Measurements from ENCODE around the gene FTSJ1. TPM values are rescaled to one million over a fixed set of nuclear protein-coding genes. Genes with fewer than 3 reads are reported as not detected.
"Not testable (repeated sequence)": the region's sequence is repeated elsewhere in the genome, so short reads cannot be mapped to it uniquely, and the experiment has no call there.

Gene FTSJ1
- total RNA-seq, 1 donor from 2014 or later: 42.7 TPM

GRCh38 chrX:48523682-48524081, 47.7 kb downstream of the FTSJ1 start:
- no peak for DNase-seq (ENCODE audit: low spot score)

GRCh38 chrX:48525853-48526252, 49.9 kb downstream of the FTSJ1 start:
- not testable (repeated sequence) for DNase-seq (ENCODE audit: low spot score)

- DNase-seq (ENCODE audit: low spot score): no peak
Observed at GRCh38 chrX:48530736-48531135, 54.7 kb downstream of the FTSJ1 start.

- DNase-seq (ENCODE audit: low spot score): no peak
Observed at GRCh38 chrX:48531358-48531959, 55.5 kb downstream of the FTSJ1 start.

GRCh38 chrX:48532161-48532560, 56.2 kb downstream of the FTSJ1 start:
- no peak for DNase-seq (ENCODE audit: low spot score)

- DNase-seq (ENCODE audit: low spot score): no peak
Observed at GRCh38 chrX:48533165-48533564, 57.2 kb downstream of the FTSJ1 start.

Other genes starting within 250 kb of the FTSJ1 start
- gene SSX1, start 220.8 kb upstream of the FTSJ1 start, total RNA-seq: not detected
- gene SSX3, start 119.5 kb upstream of the FTSJ1 start, total RNA-seq: not detected
- gene SSX4, start 92.7 kb upstream of the FTSJ1 start, total RNA-seq: not detected
- gene SSX4B, start 64.2 kb upstream of the FTSJ1 start, total RNA-seq: not detected
- 25.3 TPM for gene SLC38A5, start 5.9 kb upstream of the FTSJ1 start, total RNA-seq
- 12.7 TPM for gene PORCN, start 32.8 kb downstream of the FTSJ1 start, total RNA-seq
- gene EBP, start 45.6 kb downstream of the FTSJ1 start, total RNA-seq: 60.0 TPM
- gene TBC1D25, start 63.5 kb downstream of the FTSJ1 start, total RNA-seq: 12.2 TPM
- 364 TPM for gene RBM3, start 98.3 kb downstream of the FTSJ1 start, total RNA-seq
- gene WDR13, start 121.3 kb downstream of the FTSJ1 start, total RNA-seq: 127 TPM
- 4.8 TPM for gene WAS, start 207.6 kb downstream of the FTSJ1 start, total RNA-seq
- gene SUV39H1, start 220.5 kb downstream of the FTSJ1 start, total RNA-seq: 4.1 TPM

Data from ureter (tissue), 1 donor.